Keratinocyte (primary cell): ENCODE results near the gene CD34.

ENCODE experiments used
- EZH2 ChIP-seq: IDR thresholded peaks from one replicate; pipeline ENCODE4 v1.6.1; 2012; ENCODE audit warnings: inconsistent platforms, mild to moderate bottlenecking, low read length, moderate library complexity
- TF ChIP-seq, protein P1 (sequence below), 3 experiments: IDR thresholded peaks in 1 of 3; conservative IDR thresholded peaks in 1 of 3; optimal IDR thresholded peaks in 1 of 3; 2 replicates in 2 of 3; 3 replicates in 1 of 3; pipeline versions ENCODE3 to v1.5.1; 2011; ENCODE audit warnings: low read length in 3 of 3, mild to moderate bottlenecking in 3 of 3, moderate library complexity in 2 of 3, control low read depth in 1 of 3, inconsistent platforms in 1 of 3; ENCODE audit not compliant: insufficient read depth in 2 of 3; ENCODE audit errors: extremely low read depth in 1 of 3

DNA sequence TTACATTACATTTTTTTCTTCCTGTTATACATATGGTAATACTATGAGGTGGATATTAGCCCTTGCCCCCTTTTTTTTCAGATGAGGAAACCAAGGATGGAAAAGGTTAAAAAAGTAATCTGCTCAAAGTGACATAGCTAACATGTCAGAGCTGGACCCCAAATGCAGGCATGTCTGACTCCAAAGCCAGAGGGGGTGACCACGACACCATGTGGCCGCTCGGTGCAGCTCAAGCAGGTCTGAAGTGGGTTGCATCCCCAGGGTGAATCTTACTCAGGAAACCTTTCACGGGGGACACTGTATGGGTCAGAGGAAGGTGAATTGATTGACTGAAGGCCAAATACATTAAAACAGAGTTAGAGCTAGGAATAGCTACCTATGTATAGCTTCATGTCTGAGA lies 34.8 kb downstream of the CD34 start:
- TF ChIP-seq, protein P1, sequence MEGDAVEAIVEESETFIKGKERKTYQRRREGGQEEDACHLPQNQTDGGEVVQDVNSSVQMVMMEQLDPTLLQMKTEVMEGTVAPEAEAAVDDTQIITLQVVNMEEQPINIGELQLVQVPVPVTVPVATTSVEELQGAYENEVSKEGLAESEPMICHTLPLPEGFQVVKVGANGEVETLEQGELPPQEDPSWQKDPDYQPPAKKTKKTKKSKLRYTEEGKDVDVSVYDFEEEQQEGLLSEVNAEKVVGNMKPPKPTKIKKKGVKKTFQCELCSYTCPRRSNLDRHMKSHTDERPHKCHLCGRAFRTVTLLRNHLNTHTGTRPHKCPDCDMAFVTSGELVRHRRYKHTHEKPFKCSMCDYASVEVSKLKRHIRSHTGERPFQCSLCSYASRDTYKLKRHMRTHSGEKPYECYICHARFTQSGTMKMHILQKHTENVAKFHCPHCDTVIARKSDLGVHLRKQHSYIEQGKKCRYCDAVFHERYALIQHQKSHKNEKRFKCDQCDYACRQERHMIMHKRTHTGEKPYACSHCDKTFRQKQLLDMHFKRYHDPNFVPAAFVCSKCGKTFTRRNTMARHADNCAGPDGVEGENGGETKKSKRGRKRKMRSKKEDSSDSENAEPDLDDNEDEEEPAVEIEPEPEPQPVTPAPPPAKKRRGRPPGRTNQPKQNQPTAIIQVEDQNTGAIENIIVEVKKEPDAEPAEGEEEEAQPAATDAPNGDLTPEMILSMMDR (optimal IDR thresholded peaks at IDR 0.05 in 1 of 3, IDR thresholded peaks at IDR 0.05 in 1 of 3, conservative IDR thresholded peaks at IDR 0.05 in 1 of 3; ENCODE audit: extremely low read depth in 1 of 3, insufficient read depth in 2 of 3, low read length in 3 of 3) = peak in 1 of 3 experiments; percentile 29
- no peak for TF ChIP-seq EZH2
